PC-3 (cell line): ENCODE results near the gene EGFLAM. TPM values are rescaled to one million over a fixed set of nuclear protein-coding genes. Genes with fewer than 3 reads are reported as not detected.

Experiments used
- ATAC-seq: fragments of 200-7000 bp; cut with Tn5 transposase; 2 replicates; pipeline ENCODE4 v1.9.1; 2020; ENCODE audit warnings: mild to moderate bottlenecking, moderate library complexity
- BruUV-seq: library from RNA; stranded (reverse); fragments of 400-500 nt; replicated peaks from 2 replicates; lab custom pipeline; 2021; lab: Mats Ljungman, UMichigan
- CTCF ChIA-PET: fragments of 300-600 bp; sonication (Branson Sonifier 250); formaldehyde crosslinking; loops from one replicate; lab custom pipeline; 2022; ENCODE audit warnings: antibody characterized with exemption; lab: Charles Lee
- POLR2A ChIA-PET: fragments of 300-600 bp; sonication (Branson Sonifier 250); formaldehyde crosslinking; loops from one replicate; lab custom pipeline; 2022; ENCODE audit warnings: antibody characterized with exemption; ENCODE audit not compliant: unreplicated experiment; lab: Charles Lee
- DNase-seq: peaks from one replicate; pipeline ENCODE4 v3.0.0-alpha.2; 2015
- H2AFZ ChIP-seq: fragments of 300-600 bp; sonication (generic); 2 replicates; pipeline ENCODE4 v1.6.0; 2016; ENCODE audit warnings: antibody characterized with exemption, low read length
- H3F3A ChIP-seq: fragments of 300-600 bp; sonication (generic); one replicate; pipeline ENCODE4 v1.6.0; 2017; ENCODE audit warnings: antibody characterized with exemption, low read length, control low read depth, mild to moderate bottlenecking; ENCODE audit not compliant: unreplicated experiment
- H3K27ac ChIP-seq: fragments of 300-600 bp; sonication (generic); 2 replicates; pipeline ENCODE4 v1.5.1; 2016; ENCODE audit warnings: mild to moderate bottlenecking, low read length
- H3K27me3 ChIP-seq: fragments of 300-600 bp; sonication (generic); 2 replicates; pipeline ENCODE4 v1.6.1; 2016; ENCODE audit warnings: low read length, mixed read lengths
- H3K36me3 ChIP-seq: fragments of 300-600 bp; sonication (generic); 2 replicates; pipeline ENCODE4 v1.6.1; 2016; ENCODE audit warnings: low read depth, mixed run types, low read length, mixed read lengths
- H3K4me1 ChIP-seq: fragments of 300-600 bp; sonication (generic); 2 replicates; pipeline ENCODE4 v1.5.1; 2016; ENCODE audit warnings: low read length; ENCODE audit not compliant: insufficient read depth
- H3K4me2 ChIP-seq: fragments of 300-600 bp; sonication (generic); 2 replicates; pipeline ENCODE4 v1.6.0; 2016; ENCODE audit warnings: low read length
- H3K4me3 ChIP-seq: fragments of 300-600 bp; sonication (generic); 2 replicates; pipeline ENCODE4 v1.5.1; 2016; ENCODE audit warnings: mild to moderate bottlenecking, low read length, mixed read lengths
- H3K79me2 ChIP-seq: fragments of 300-600 bp; sonication (generic); 2 replicates; pipeline ENCODE4 v1.6.1; 2017; ENCODE audit warnings: low read length, mixed read lengths
- H3K9ac ChIP-seq: fragments of 300-600 bp; sonication (generic); 2 replicates; pipeline ENCODE4 v1.6.0; 2016; ENCODE audit warnings: mild to moderate bottlenecking, low read length
- H3K9me2 ChIP-seq: fragments of 300-600 bp; sonication (generic); replicated peaks from 2 replicates; pipeline ENCODE4 v1.6.1; 2016; ENCODE audit warnings: mixed run types, low read length, mixed read lengths
- H3K9me3 ChIP-seq: fragments of 300-600 bp; sonication (generic); 2 replicates; pipeline ENCODE4 v1.6.1; 2016; ENCODE audit warnings: low read length, mixed read lengths
- H4K20me1 ChIP-seq: fragments of 300-600 bp; sonication (generic); 2 replicates; pipeline ENCODE4 v1.6.1; 2016; ENCODE audit warnings: low read length, mixed read lengths
- CTCF ChIP-seq: fragments of 300-600 bp; sonication (generic); conservative IDR thresholded peaks from 2 replicates; pipeline ENCODE4 v1.5.1; 2017; ENCODE audit warnings: antibody characterized with exemption, low read depth, mild to moderate bottlenecking, low read length
- EZH2 ChIP-seq: fragments of 300-600 bp; sonication (generic); IDR thresholded peaks from one replicate; pipeline ENCODE4 v1.6.1; 2017; ENCODE audit warnings: antibody characterized with exemption, mild to moderate bottlenecking, low read length; ENCODE audit not compliant: unreplicated experiment
- EZH2phosphoT487 ChIP-seq: fragments of 300-600 bp; sonication (generic); IDR thresholded peaks from 2 replicates; pipeline ENCODE4 v1.6.1; 2018; ENCODE audit warnings: mild to moderate bottlenecking, antibody characterized with exemption, low read length, borderline replicate concordance
- intact Hi-C: fragments of 100-400 bp; cut with micrococcal nuclease; formaldehyde crosslinking; loops from 2 replicates; pipeline ENCODE4 v1.9.0; 2023
- total RNA-seq: library from RNA; depleted of rRNA; stranded (reverse); fragments of >200 nt; gene quantifications from 2 replicates; pipeline ENCODE4 v1.2.3, GENCODE V29; 2014

The EGFLAM gene
- total RNA-seq, 1 experiment from 2014 or later, result not detected

DNA sequence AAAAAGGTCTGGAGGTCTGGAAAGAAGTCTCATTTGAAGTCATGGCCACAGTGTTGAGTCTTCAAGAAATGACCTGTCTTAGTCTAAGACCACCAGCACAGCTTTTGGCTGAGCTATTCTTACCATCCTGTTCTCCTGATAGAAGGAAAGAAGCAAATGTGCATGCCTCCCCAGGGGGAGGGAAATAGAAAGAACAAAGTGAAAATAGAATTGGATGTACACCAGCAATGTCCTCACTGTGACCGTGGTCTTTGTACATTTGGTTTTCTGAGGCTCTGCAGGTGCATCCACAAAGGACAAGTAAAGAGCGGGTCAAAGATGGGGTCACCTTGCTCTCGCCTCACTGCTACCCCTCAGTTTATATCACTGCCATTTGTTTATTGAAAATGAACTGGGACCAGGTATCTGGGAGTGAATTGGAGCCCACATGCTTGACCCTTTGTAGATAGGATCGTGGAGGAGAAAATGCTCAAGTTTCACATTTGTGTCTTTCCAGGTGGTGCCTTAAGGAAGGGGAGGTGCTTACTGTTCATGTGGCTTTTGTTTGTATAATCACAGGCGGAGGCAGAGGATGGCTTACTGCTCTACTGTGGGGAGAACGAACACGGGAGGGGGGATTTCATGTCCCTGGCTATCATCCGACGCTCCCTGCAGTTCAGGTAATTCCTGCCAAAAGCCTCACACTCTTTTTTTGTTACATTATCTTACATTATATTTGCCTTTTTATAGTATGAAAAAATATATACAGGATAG lies 150.3 kb downstream of the EGFLAM start:
- DNase-seq (no peak), ATAC-seq (no peak)
- CTCF ChIA-PET, result no interaction called here
- Histone ChIP-seq H3K36me3 (no peaks in the 10 kb centered on the region), H3K79me2 (no peaks in the 10 kb centered on the region), H3K27ac (no peak overlapping the region), H3K4me3 (no peak overlapping the region), H3K9ac (no peak overlapping the region), H3K27me3 (peaks cover 34% of the 10 kb centered on the region), H3K4me2 (no peak overlapping the region), H3K9me3 (no peaks in the 10 kb centered on the region), H3F3A (no peaks in the 10 kb centered on the region), H3K4me1 (no peaks in the 10 kb centered on the region), H4K20me1 (no peaks in the 10 kb centered on the region), H2AFZ (no peak overlapping the region), H3K9me2 (no peaks in the 10 kb centered on the region)
- intact Hi-C loops, result no loop called here
- TF ChIP-seq EZH2phosphoT487 (no peak), EZH2 (no peak), CTCF (no peak)
- BruUV-seq, result no TSS peak
- POLR2A ChIA-PET, result no interaction called here

- no peak overlapping the region for H2AFZ ChIP-seq
- no peaks in the 10 kb centered on the region for H4K20me1 ChIP-seq
- H3F3A ChIP-seq, result no peaks in the 10 kb centered on the region
- POLR2A ChIA-PET, result no interaction called here
- H3K9me2 ChIP-seq, result no peaks in the 10 kb centered on the region
- H3K4me3 ChIP-seq, result no peak overlapping the region
- H3K4me1 ChIP-seq, result no peaks in the 10 kb centered on the region
- DNase-seq (no peak), ATAC-seq (no peak)
- no peaks in the 10 kb centered on the region for H3K36me3 ChIP-seq
- TF ChIP-seq EZH2phosphoT487 (no peak), CTCF (no peak), EZH2 (no peak)
- BruUV-seq, result no TSS peak
- intact Hi-C loops, result no loop called here
- no peak overlapping the region for H3K27ac ChIP-seq
- H3K9ac ChIP-seq, result no peak overlapping the region
- H3K4me2 ChIP-seq, result no peak overlapping the region
- peaks cover 43% of the 10 kb centered on the region for H3K27me3 ChIP-seq
- no peaks in the 10 kb centered on the region for H3K79me2 ChIP-seq
- no peaks in the 10 kb centered on the region for H3K9me3 ChIP-seq
- CTCF ChIA-PET, result interaction anchor here (0.6 kb wide), 1 partner anchor 22 kb away, joined by 3 read pairs; no protein-coding TSS in a partner anchor
Observed at GRCh38 chr5:38410304-38410990, 152.1 kb downstream of the EGFLAM start.

DNA sequence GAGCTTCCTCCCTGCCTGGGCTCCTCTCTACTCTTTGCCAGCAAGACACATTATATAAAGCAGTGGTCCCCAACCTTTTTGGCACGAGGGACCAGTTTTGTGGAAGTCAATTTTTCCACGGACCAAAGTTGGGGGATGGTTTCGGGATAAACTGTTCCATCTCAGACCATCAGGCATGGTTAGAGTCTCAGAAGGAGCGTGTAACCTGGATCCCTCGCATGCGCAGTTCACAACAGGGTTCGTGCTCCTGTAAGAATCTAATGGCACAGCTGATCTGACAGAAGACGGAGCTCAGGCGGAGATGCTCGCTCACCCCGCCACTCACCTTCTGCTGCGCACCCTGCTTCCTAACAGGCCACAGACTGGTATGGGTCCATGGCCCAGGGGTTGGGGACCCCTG lies 155.3 kb downstream of the EGFLAM start:
- Histone ChIP-seq H3K4me2 (no peak overlapping the region), H3K4me1 (no peaks in the 10 kb centered on the region), H3K9ac (no peak overlapping the region), H3K4me3 (no peak overlapping the region), H2AFZ (no peak overlapping the region), H3K27me3 (peaks cover 30% of the 10 kb centered on the region; the same call in 1 of the 2 replicates), H3K27ac (no peak overlapping the region), H3F3A (no peaks in the 10 kb centered on the region), H3K9me2 (no peaks in the 10 kb centered on the region), H3K36me3 (no peaks in the 10 kb centered on the region), H4K20me1 (no peaks in the 10 kb centered on the region), H3K9me3 (no peaks in the 10 kb centered on the region), H3K79me2 (no peaks in the 10 kb centered on the region)
- no TSS peak for BruUV-seq
- no peak for TF ChIP-seq CTCF
- TF ChIP-seq EZH2phosphoT487, result no peak
- no peak for TF ChIP-seq EZH2
- intact Hi-C loops, result no loop called here
- ChIA-PET CTCF (no interaction called here), POLR2A (interaction anchor here (0.6 kb wide), 1 partner anchor 519 kb away, joined by 5 read pairs; no protein-coding TSS in a partner anchor)
- no peak for DNase-seq
- no peak for ATAC-seq
